Gastrocnemius medialis (tissue), 4 donors: ENCODE data around the gene PBX3. TPM values are rescaled to one million over a fixed set of nuclear protein-coding genes. Genes with fewer than 3 reads are reported as not detected.

Experiments used
- ATAC-seq, 2 donors: fragments of 150-250 bp; one replicate each; pipeline ENCODE4 v1.9.1; 2016
- DNase-seq, 2 donors: peaks; one replicate each; pipeline ENCODE4 v3.0.0-alpha.2; 2019
- H3K27ac ChIP-seq, 4 donors: fragments of 200-600 bp; sonication (generic); 1 replicate in 1 of 4; 2 replicates in 3 of 4; pipeline ENCODE4 v1.5.1; 2016 to 2018; ENCODE audit warnings: mild to moderate bottlenecking in 2 of 4, moderate library complexity in 1 of 4
- H3K27me3 ChIP-seq, 3 donors: fragments of 200-600 bp; sonication (generic) in 2 of 3; 1 replicate in 1 of 3; 2 replicates in 2 of 3; pipeline versions ENCODE4 v1.5.1 to v1.6.0; 2016 to 2019; ENCODE audit warnings: mild to moderate bottlenecking in 1 of 3, moderate library complexity in 1 of 3
- H3K36me3 ChIP-seq, 2 donors: fragments of 200-600 bp; sonication (generic) in 1 of 2; one replicate each; pipeline ENCODE4 v1.5.1; 2017 to 2018
- H3K4me1 ChIP-seq, 2 donors: fragments of 200-600 bp; sonication (generic) in 1 of 2; one replicate each; pipeline ENCODE4 v1.5.1; 2016 to 2017; ENCODE audit warnings: mild to moderate bottlenecking in 2 of 2
- H3K4me3 ChIP-seq, 4 donors: fragments of 200-600 bp; sonication (generic) in 3 of 4; 1 replicate in 1 of 4; 2 replicates in 3 of 4; pipeline ENCODE4 v1.5.1; 2016 to 2019; ENCODE audit warnings: mild to moderate bottlenecking in 2 of 4
- H3K9me3 ChIP-seq, 3 donors: fragments of 200-600 bp; sonication (generic) in 2 of 3; 1 replicate in 1 of 3; 2 replicates in 2 of 3; pipeline ENCODE4 v1.5.1; 2016 to 2019
- CTCF ChIP-seq, 5 experiments: fragments of 450-650 bp in 3 of 5; fragments of 200-600 bp in 2 of 5; sonication (generic) in 2 of 5; IDR thresholded peaks in 4 of 5; conservative IDR thresholded peaks in 1 of 5; 1 replicate in 4 of 5; 2 replicates in 1 of 5; pipeline ENCODE4 v1.5.1; 2016 to 2019; ENCODE audit warnings: antibody characterized with exemption in 5 of 5, mild to moderate bottlenecking in 3 of 5, moderate library complexity in 3 of 5
- POLR2A ChIP-seq, 2 donors: fragments of 450-650 bp; IDR thresholded peaks; one replicate each; pipeline ENCODE4 v1.6.1; 2017; ENCODE audit warnings: antibody characterized with exemption in 2 of 2, mild to moderate bottlenecking in 2 of 2, moderate library complexity in 2 of 2
- in situ Hi-C, 4 donors: fragments of 200-750 bp; cut with MboI; loops; one replicate each; pipeline versions ENCODE4 v1.15.0 to v1.8.0; 2017; ENCODE audit warnings: low sequenced_read_pairs in 4 of 4
- intact Hi-C: fragments of 100-400 bp; cut with DNase I; formaldehyde crosslinking; loops from one replicate; pipeline ENCODE4 v1.15.1; 2023; ENCODE audit warnings: low total_unique reads
- total RNA-seq, 4 donors: library from RNA; depleted of rRNA; stranded (reverse); fragments of >200 nt; gene quantifications; one replicate each; pipeline versions ENCODE4 v1.1.0 to v1.2.3, GENCODE V29; 2016

PBX3 gene
- total RNA-seq, 4 donors from 2014 or later = 6.6 to 31.0 (median 9.6) TPM

GRCh38 chr9:125959951-125960619 is 212.9 kb downstream of the PBX3 start:
- H3K4me1 ChIP-seq = no peaks in the 10 kb centered on the region
- H3K4me3 ChIP-seq = no peak overlapping the region
- H3K27ac ChIP-seq = no peak overlapping the region
- intact Hi-C loops (no loop called here), in situ Hi-C loops (no loop called here)
- no peak for TF ChIP-seq POLR2A (IDR thresholded peaks at IDR 0.05)
- no peak for TF ChIP-seq CTCF (IDR thresholded peaks at IDR 0.05 in 4 of 5, conservative IDR thresholded peaks at IDR 0.05 in 1 of 5)
- ATAC-seq = no peak
- H3K9me3 ChIP-seq = no peaks in the 10 kb centered on the region
- H3K36me3 ChIP-seq = no peaks in the 10 kb centered on the region
- DNase-seq = no peak
- no peaks in the 10 kb centered on the region for H3K27me3 ChIP-seq

GRCh38 chr9:125960626-125961025 is 213.5 kb downstream of the PBX3 start:
- H3K4me1 ChIP-seq = no peaks in the 10 kb centered on the region
- no peak overlapping the region for H3K27ac ChIP-seq
- H3K9me3 ChIP-seq = no peaks in the 10 kb centered on the region
- H3K4me3 ChIP-seq = no peak overlapping the region
- intact Hi-C loops (no loop called here), in situ Hi-C loops (no loop called here)
- no peaks in the 10 kb centered on the region for H3K27me3 ChIP-seq
- no peak for DNase-seq
- ATAC-seq = no peak
- TF ChIP-seq POLR2A (IDR thresholded peaks at IDR 0.05) = no peak
- no peak for TF ChIP-seq CTCF (IDR thresholded peaks at IDR 0.05 in 4 of 5, conservative IDR thresholded peaks at IDR 0.05 in 1 of 5)
- H3K36me3 ChIP-seq = no peaks in the 10 kb centered on the region

GRCh38 chr9:125961072-125961471 is 213.9 kb downstream of the PBX3 start:
- in situ Hi-C loops (no loop called here), intact Hi-C loops (no loop called here)
- H3K4me3 ChIP-seq = no peak overlapping the region
- H3K27ac ChIP-seq = no peak overlapping the region
- H3K27me3 ChIP-seq = no peaks in the 10 kb centered on the region
- no peaks in the 10 kb centered on the region for H3K36me3 ChIP-seq
- ATAC-seq (no peak), DNase-seq (no peak)
- TF ChIP-seq POLR2A (IDR thresholded peaks at IDR 0.05) (no peak), CTCF (IDR thresholded peaks at IDR 0.05 in 4 of 5, conservative IDR thresholded peaks at IDR 0.05 in 1 of 5) (no peak)
- H3K4me1 ChIP-seq = no peaks in the 10 kb centered on the region
- no peaks in the 10 kb centered on the region for H3K9me3 ChIP-seq

GRCh38 chr9:125963932-125964331 is 216.8 kb downstream of the PBX3 start:
- no peak for TF ChIP-seq POLR2A (IDR thresholded peaks at IDR 0.05)
- no peak for TF ChIP-seq CTCF (IDR thresholded peaks at IDR 0.05 in 4 of 5, conservative IDR thresholded peaks at IDR 0.05 in 1 of 5)
- H3K4me3 ChIP-seq = no peak overlapping the region
- H3K27ac ChIP-seq = no peak overlapping the region
- H3K9me3 ChIP-seq = no peaks in the 10 kb centered on the region
- in situ Hi-C loops = no loop called here
- no peak for ATAC-seq
- no peaks in the 10 kb centered on the region for H3K27me3 ChIP-seq
- H3K4me1 ChIP-seq = no peaks in the 10 kb centered on the region
- no peaks in the 10 kb centered on the region for H3K36me3 ChIP-seq
- no peak for DNase-seq
- intact Hi-C loops = no loop called here

- in situ Hi-C loops = no loop called here
- intact Hi-C loops = no loop called here
- DNase-seq (no peak), ATAC-seq (no peak)
- H3K4me3 ChIP-seq = no peak overlapping the region
- no peaks in the 10 kb centered on the region for H3K9me3 ChIP-seq
- TF ChIP-seq POLR2A (IDR thresholded peaks at IDR 0.05) (no peak), CTCF (IDR thresholded peaks at IDR 0.05 in 4 of 5, conservative IDR thresholded peaks at IDR 0.05 in 1 of 5) (no peak)
- no peaks in the 10 kb centered on the region for H3K27me3 ChIP-seq
- H3K4me1 ChIP-seq = no peaks in the 10 kb centered on the region
- H3K36me3 ChIP-seq = no peaks in the 10 kb centered on the region
- no peak overlapping the region for H3K27ac ChIP-seq
Measured at GRCh38 chr9:125964702-125965225, 217.6 kb downstream of the PBX3 start.
